Right lobe of liver (tissue), 4 donors: ENCODE results near the gene HMGCS1.
"Not testable (repeated sequence)": the region's sequence is repeated elsewhere in the genome, so short reads cannot be mapped to it uniquely, and the experiment has no call there.

Experiments used
- POLR2A ChIP-seq: fragments of 450-650 bp; IDR thresholded peaks from one replicate; pipeline ENCODE4 v1.6.1; 2017; ENCODE audit warnings: antibody characterized with exemption, mild to moderate bottlenecking
- TF ChIP-seq, protein P1 (sequence below), 4 donors: fragments of 200-600 bp in 3 of 4; fragments of 450-650 bp in 1 of 4; IDR thresholded peaks; one replicate each; pipeline versions ENCODE4 v1.5.1 to v1.8.0; 2016 to 2022; ENCODE audit warnings: antibody characterized with exemption in 4 of 4, mild to moderate bottlenecking in 2 of 4
- donor health status: DM: no; HTN: no; CAD: no.
- donor health status: DM: no; HTN: no; CAD: no.
- donor health status: DM: no; HTN: yes; CAD: no.

DNA sequence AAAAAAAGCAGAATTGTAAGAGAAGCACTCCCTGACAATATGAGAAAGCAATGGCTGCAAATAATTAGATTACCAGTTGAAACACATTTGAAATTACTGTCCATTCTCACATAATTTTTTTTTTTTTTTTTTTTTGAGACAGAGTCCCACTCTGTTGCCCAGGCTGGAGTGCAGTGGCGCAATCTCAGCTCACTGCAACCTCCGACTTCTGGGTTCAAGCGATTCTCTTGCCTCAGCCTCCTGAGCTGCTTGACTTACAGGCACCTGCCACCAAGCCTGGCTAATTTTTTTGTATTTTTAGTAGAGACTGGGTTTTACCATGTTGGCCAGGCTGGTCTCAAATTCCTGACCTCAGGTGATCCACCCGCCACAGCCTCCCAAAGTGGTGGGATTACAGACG lies 6.3 kb downstream of the HMGCS1 start:
- TF ChIP-seq, protein P1, sequence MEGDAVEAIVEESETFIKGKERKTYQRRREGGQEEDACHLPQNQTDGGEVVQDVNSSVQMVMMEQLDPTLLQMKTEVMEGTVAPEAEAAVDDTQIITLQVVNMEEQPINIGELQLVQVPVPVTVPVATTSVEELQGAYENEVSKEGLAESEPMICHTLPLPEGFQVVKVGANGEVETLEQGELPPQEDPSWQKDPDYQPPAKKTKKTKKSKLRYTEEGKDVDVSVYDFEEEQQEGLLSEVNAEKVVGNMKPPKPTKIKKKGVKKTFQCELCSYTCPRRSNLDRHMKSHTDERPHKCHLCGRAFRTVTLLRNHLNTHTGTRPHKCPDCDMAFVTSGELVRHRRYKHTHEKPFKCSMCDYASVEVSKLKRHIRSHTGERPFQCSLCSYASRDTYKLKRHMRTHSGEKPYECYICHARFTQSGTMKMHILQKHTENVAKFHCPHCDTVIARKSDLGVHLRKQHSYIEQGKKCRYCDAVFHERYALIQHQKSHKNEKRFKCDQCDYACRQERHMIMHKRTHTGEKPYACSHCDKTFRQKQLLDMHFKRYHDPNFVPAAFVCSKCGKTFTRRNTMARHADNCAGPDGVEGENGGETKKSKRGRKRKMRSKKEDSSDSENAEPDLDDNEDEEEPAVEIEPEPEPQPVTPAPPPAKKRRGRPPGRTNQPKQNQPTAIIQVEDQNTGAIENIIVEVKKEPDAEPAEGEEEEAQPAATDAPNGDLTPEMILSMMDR (IDR thresholded peaks at IDR 0.05), result not testable (repeated sequence)
- not testable (repeated sequence) for TF ChIP-seq POLR2A
